Skeletal muscle satellite cell (primary cell): ENCODE results near the gene ALK. TPM values are rescaled to one million over a fixed set of nuclear protein-coding genes. Genes with fewer than 3 reads are reported as not detected.

Experiments
- H3K27me3 ChIP-seq: 2 replicates; pipeline ENCODE4 v1.7.0; 2013; ENCODE audit warnings: low read length; ENCODE audit not compliant: control insufficient read depth, insufficient read depth
- H3K36me3 ChIP-seq: 2 replicates; pipeline ENCODE4 v1.7.0; 2013; ENCODE audit warnings: mild to moderate bottlenecking, control low read depth, low read length; ENCODE audit not compliant: insufficient read depth
- H3K4me1 ChIP-seq: 2 replicates; pipeline ENCODE4 v1.7.0; 2013; ENCODE audit warnings: low read length; ENCODE audit not compliant: control insufficient read depth, insufficient read depth
- H3K4me2 ChIP-seq: 2 replicates; pipeline ENCODE4 v1.7.0; 2013; ENCODE audit warnings: mild to moderate bottlenecking, low read length
- H3K4me3 ChIP-seq: 2 replicates; pipeline ENCODE4 v1.7.0; 2013; ENCODE audit warnings: low read length
- H3K9ac ChIP-seq: 2 replicates; pipeline ENCODE4 v1.7.0; 2013; ENCODE audit warnings: mild to moderate bottlenecking, low read depth, low read length, moderate library complexity
- H3K9me3 ChIP-seq: replicated peaks from 2 replicates; pipeline ENCODE4 v1.7.0; 2013; ENCODE audit warnings: mild to moderate bottlenecking, control low read depth, low read length
- total RNA-seq: library from RNA; depleted of rRNA; stranded (reverse); fragments of >200 nt; gene quantifications from 2 replicates; pipeline ENCODE4 v1.2.3, GENCODE V29; 2012; rRNA removed

ALK gene
- total RNA-seq, result under 0.01 TPM in 1 of 2 replicates, not detected in the other

GRCh38 chr2:29921560-29921915 is at the start of gene ALK:
ALK (minus strand) TSS chr2:29921586; CDS start chr2:29920659, 927 bp downstream.
- Histone ChIP-seq H3K4me3 (peak within 1 kb of the TSS; percentile 52), H3K27me3 (peaks cover 48% of the 10 kb centered on the region), H3K9me3 (no peaks in the 10 kb centered on the region), H3K4me1 (peaks cover 8% of the 10 kb centered on the region), H3K36me3 (no peaks in the 10 kb centered on the region), H3K4me2 (peak within 1 kb of the TSS; percentile 71), H3K9ac (no peak within 1 kb of the TSS)

GRCh38 chr2:29966266-29966665 is 44.9 kb upstream of the ALK start:
- Histone ChIP-seq H3K36me3 (no peaks in the 10 kb centered on the region), H3K9ac (no peak overlapping the region), H3K4me1 (no peaks in the 10 kb centered on the region), H3K4me2 (no peak overlapping the region), H3K27me3 (peaks cover 9% of the 10 kb centered on the region), H3K4me3 (no peak overlapping the region), H3K9me3 (no peaks in the 10 kb centered on the region)

- H3K9me3 ChIP-seq, result no peaks in the 10 kb centered on the region
- H3K9ac ChIP-seq, result no peak overlapping the region
- H3K36me3 ChIP-seq, result no peaks in the 10 kb centered on the region
- H3K4me2 ChIP-seq, result no peak overlapping the region
- peaks cover 15% of the 10 kb centered on the region for H3K27me3 ChIP-seq
- no peak overlapping the region for H3K4me3 ChIP-seq
- H3K4me1 ChIP-seq, result no peaks in the 10 kb centered on the region
These were observed 42.7 kb upstream of the ALK start for GRCh38 chr2:29963972-29964570.

GRCh38 chr2:29962922-29963321 is 41.5 kb upstream of the ALK start:
- H3K4me3 ChIP-seq, result no peak overlapping the region
- H3K27me3 ChIP-seq, result peaks cover 15% of the 10 kb centered on the region
- H3K9ac ChIP-seq, result no peak overlapping the region

GRCh38 chr2:29954316-29954715 is 32.9 kb upstream of the ALK start:
- H3K9ac ChIP-seq, result no peak overlapping the region
- H3K36me3 ChIP-seq, result no peaks in the 10 kb centered on the region
- H3K27me3 ChIP-seq, result peaks cover 3% of the 10 kb centered on the region
- no peak overlapping the region for H3K4me2 ChIP-seq
- no peaks in the 10 kb centered on the region for H3K4me1 ChIP-seq
- no peak overlapping the region for H3K4me3 ChIP-seq
- no peaks in the 10 kb centered on the region for H3K9me3 ChIP-seq

More at GRCh38 chr2:29962922-29963321, 41.5 kb upstream of the ALK start:
- Histone ChIP-seq H3K9me3 (no peaks in the 10 kb centered on the region), H3K4me1 (no peaks in the 10 kb centered on the region), H3K36me3 (no peaks in the 10 kb centered on the region), H3K4me2 (no peak overlapping the region)

GRCh38 chr2:29952973-29953372 is 31.6 kb upstream of the ALK start:
- Histone ChIP-seq H3K36me3 (no peaks in the 10 kb centered on the region), H3K27me3 (peaks cover 3% of the 10 kb centered on the region), H3K9ac (no peak overlapping the region), H3K4me1 (no peaks in the 10 kb centered on the region), H3K9me3 (no peaks in the 10 kb centered on the region), H3K4me2 (no peak overlapping the region), H3K4me3 (no peak overlapping the region)

- Histone ChIP-seq H3K36me3 (no peaks in the 10 kb centered on the region), H3K9ac (no peak overlapping the region), H3K27me3 (peaks cover 3% of the 10 kb centered on the region), H3K4me3 (no peak overlapping the region), H3K4me2 (no peak overlapping the region), H3K9me3 (no peaks in the 10 kb centered on the region), H3K4me1 (no peaks in the 10 kb centered on the region)
These were observed 30.2 kb upstream of the ALK start for GRCh38 chr2:29951576-29951975.

- no peaks in the 10 kb centered on the region for H3K4me1 ChIP-seq
- no peak overlapping the region for H3K4me2 ChIP-seq
- no peaks in the 10 kb centered on the region for H3K9me3 ChIP-seq
- peaks cover 3% of the 10 kb centered on the region for H3K27me3 ChIP-seq
- H3K4me3 ChIP-seq, result no peak overlapping the region
- no peaks in the 10 kb centered on the region for H3K36me3 ChIP-seq
- no peak overlapping the region for H3K9ac ChIP-seq
These were observed 29.1 kb upstream of the ALK start for GRCh38 chr2:29950481-29950880.

- Histone ChIP-seq H3K4me2 (no peak overlapping the region), H3K9me3 (no peaks in the 10 kb centered on the region), H3K27me3 (peaks cover 3% of the 10 kb centered on the region), H3K4me1 (no peaks in the 10 kb centered on the region), H3K4me3 (no peak overlapping the region), H3K9ac (no peak overlapping the region), H3K36me3 (no peaks in the 10 kb centered on the region)
These were observed 27.7 kb upstream of the ALK start for GRCh38 chr2:29949042-29949441.

GRCh38 chr2:29946505-29946904 is 25.1 kb upstream of the ALK start:
- Histone ChIP-seq H3K9ac (no peak overlapping the region), H3K27me3 (no peaks in the 10 kb centered on the region), H3K4me1 (no peaks in the 10 kb centered on the region), H3K4me2 (no peak overlapping the region), H3K4me3 (no peak overlapping the region), H3K9me3 (no peaks in the 10 kb centered on the region), H3K36me3 (no peaks in the 10 kb centered on the region)

- Histone ChIP-seq H3K9ac (no peak overlapping the region), H3K9me3 (no peaks in the 10 kb centered on the region), H3K27me3 (no peaks in the 10 kb centered on the region), H3K4me3 (no peak overlapping the region), H3K4me1 (no peaks in the 10 kb centered on the region), H3K4me2 (no peak overlapping the region), H3K36me3 (no peaks in the 10 kb centered on the region)
These were observed 21.3 kb upstream of the ALK start for GRCh38 chr2:29942711-29943110.

GRCh38 chr2:29940706-29941105 is 19.3 kb upstream of the ALK start:
- H3K4me2 ChIP-seq, result no peak overlapping the region
- H3K27me3 ChIP-seq, result no peaks in the 10 kb centered on the region
- no peak overlapping the region for H3K4me3 ChIP-seq
- no peaks in the 10 kb centered on the region for H3K9me3 ChIP-seq
- no peak overlapping the region for H3K9ac ChIP-seq
- no peaks in the 10 kb centered on the region for H3K4me1 ChIP-seq
- H3K36me3 ChIP-seq, result no peaks in the 10 kb centered on the region
